C4-2B (cell line): Measurements from ENCODE around the gene ATXN2L.

Source experiments
- H3K27ac ChIP-seq: fragments of 450-650 bp; 2 replicates; pipeline ENCODE4 v1.5.1; 2017
- ZFX ChIP-seq: fragments of 450-650 bp; IDR thresholded peaks from 2 replicates; pipeline ENCODE4 v1.6.1; 2017
- TF ChIP-seq, protein P1 (sequence below): fragments of 450-650 bp; conservative IDR thresholded peaks from 2 replicates; pipeline ENCODE4 v1.5.1; 2017; ENCODE audit warnings: mild to moderate bottlenecking

Gene ATXN2L

DNA sequence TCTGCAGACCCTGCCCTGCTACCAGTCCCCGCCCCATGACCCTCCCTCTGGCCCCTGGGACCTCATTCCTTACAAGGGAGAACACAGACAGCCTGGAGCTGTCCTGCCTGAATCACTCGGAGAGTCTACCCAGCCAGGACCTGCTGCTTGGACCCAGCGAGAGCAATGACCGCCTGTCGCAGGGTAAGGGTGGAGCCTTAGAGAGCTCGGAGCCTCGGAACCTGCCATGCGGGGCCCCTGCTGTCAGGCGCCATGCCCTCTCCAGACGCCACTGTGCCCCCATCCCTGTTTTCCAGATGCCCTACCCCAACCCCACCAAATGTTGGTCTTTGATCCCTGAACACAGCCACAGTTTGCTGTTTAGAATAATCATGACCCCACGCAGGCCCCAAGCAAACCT, 46.4 kb downstream of the ATXN2L start:
- TF ChIP-seq ZFX, result no peak
- TF ChIP-seq, protein P1, sequence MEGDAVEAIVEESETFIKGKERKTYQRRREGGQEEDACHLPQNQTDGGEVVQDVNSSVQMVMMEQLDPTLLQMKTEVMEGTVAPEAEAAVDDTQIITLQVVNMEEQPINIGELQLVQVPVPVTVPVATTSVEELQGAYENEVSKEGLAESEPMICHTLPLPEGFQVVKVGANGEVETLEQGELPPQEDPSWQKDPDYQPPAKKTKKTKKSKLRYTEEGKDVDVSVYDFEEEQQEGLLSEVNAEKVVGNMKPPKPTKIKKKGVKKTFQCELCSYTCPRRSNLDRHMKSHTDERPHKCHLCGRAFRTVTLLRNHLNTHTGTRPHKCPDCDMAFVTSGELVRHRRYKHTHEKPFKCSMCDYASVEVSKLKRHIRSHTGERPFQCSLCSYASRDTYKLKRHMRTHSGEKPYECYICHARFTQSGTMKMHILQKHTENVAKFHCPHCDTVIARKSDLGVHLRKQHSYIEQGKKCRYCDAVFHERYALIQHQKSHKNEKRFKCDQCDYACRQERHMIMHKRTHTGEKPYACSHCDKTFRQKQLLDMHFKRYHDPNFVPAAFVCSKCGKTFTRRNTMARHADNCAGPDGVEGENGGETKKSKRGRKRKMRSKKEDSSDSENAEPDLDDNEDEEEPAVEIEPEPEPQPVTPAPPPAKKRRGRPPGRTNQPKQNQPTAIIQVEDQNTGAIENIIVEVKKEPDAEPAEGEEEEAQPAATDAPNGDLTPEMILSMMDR, result no peak
- no peak overlapping the region for H3K27ac ChIP-seq

DNA sequence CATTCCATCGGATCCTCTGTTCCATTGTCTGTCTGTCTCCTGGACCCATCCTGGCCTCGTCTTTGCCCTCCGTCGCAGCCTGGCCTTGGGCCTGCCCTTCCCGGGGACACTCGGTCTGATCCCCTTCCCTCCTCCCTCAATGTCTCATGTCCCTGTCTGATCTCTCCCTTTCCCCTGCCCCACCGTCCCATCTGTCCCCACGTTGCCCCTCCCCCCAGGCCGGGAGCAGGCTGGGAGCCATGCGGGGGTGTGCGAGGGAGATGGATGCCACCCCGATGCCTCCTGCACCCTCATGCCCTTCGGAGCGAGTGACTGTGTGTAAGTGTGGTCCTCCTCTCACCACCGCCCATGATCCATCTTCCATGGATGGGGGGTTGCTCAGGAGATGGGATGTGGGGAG, 50.2 kb downstream of the ATXN2L start:
- no peak for TF ChIP-seq ZFX
- TF ChIP-seq, protein P1, result no peak
- no peak overlapping the region for H3K27ac ChIP-seq

DNA sequence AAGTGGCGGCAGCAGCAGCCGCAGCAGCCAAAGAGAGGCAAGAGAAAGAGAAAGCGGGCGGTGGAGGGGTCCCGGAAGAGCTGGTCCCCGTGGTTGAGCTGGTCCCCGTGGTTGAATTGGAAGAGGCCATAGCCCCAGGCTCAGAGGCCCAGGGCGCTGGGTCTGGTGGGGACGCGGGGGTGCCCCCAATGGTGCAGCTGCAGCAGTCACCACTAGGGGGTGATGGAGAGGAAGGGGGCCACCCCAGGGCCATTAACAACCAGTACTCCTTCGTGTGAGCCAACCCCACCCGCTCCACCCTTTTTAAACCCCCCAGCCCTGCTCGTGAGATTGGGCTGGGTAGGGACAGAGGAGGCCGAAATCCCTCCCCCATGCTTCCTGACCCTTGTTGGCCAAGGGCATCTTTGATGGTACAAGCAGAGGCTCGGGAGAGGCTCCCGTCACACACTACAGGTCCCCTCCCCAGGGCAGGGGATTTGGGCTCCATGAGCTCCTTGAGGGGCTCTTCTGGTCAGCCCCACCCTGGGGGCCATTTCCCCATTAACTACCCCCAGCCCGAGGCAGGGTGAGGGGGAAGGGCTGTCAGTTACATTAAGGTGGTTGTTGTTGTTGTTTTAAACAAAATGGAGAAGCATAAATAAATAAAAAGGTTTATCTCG, 50.9 kb downstream of the ATXN2L start:
- TF ChIP-seq ZFX, result no peak
- TF ChIP-seq, protein P1, result peak; percentile 80
- H3K27ac ChIP-seq, result no peak overlapping the region

DNA sequence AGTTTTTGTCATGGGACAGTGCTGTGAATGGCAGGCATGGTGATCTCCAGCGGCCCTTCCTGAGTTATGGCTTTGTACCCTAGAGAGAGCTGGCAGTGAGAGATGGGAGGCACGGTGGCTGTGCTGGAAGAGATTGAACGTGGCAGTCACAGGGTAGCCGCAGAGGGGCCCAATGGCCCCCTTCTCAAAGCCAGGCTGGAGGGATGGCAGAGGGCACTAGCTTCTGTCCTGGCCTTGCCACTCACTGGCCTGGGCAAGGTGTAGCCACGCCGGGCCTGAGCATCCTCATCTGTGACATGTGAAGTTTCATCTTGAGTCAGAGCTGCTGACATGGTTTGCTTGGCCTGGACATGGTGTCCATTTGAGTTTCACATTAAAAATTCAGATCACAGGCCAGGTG, 51.6 kb downstream of the ATXN2L start:
- H3K27ac ChIP-seq, result no peak overlapping the region
- TF ChIP-seq, protein P1, result no peak
- TF ChIP-seq ZFX, result no peak

DNA sequence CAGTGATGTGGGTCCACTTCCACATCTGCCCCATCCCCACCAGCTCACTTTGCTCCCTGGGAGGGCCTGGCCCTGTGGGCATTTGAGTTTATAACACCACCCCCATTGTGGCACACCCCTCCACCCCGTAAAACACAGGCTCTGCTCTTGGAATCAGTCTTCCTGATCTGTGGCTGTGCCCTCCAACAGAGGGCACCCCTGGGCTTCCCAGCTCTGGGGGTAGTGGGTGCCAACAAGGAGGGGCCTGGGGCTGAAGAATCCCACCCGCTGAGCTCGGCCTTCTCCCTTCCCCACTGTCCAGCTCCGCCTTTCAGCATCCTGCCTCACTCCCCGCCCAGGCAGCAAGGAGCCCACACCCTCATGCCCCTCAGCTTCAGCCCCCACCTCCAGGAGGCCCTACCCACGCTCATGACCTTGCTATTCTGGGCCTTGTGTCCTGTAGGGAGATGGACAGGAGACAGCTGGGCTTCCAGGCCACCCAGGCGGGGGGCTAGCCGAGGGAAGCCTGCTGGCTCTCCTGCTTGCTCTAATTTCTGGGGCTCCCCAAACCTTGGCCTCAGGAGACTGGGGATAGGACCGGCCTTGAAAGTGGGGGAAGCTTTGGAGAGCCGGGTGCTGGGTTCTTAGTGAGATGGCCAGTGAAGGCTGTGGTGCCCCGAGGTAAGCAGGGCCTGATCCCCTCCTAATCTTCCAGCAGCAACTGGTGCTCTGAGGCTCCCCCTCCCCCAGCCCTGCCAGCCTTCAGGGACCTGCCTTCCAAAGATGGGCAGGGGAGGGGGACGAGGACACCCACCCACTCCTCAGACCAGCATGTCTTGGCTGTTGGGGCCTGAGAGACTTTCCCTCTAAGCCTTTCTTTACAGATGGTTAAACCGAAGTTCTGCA, 52.6 kb downstream of the ATXN2L start:
- H3K27ac ChIP-seq, result no peak overlapping the region

DNA sequence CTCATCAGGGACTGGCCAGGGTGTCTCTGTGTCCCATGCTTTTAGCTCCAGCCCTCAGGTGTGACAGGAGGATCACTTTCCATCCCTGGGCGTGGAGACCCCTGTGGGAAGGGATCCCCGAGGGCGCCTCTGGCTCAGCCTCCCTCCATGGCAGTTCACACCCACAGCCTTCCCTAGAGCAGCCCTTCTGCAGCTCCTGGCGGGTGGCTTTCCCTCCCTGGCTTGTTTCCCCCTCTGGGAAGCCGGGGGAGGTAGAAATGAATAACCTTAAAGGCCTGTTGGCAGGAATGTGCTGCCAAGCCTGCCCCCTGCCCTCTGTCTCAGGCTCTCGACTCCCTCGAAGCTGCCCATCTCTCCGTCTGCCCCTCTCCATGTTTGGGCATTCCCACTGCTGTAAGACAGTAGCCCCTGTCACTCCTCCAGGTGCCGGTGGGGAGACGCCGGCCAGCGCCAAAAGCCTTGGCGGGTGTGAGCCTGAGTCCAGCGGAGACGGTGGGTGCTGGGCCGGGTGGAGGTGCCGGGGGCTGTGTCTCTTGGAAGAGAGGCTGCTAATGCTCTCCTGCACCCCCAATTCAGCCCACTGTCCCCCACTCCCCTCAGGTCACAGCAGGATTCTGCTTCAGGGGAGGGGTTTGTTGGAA, 53.3 kb downstream of the ATXN2L start:
- TF ChIP-seq, protein P1, result no peak
- TF ChIP-seq ZFX, result no peak
- no peak overlapping the region for H3K27ac ChIP-seq

More for the DNA sequence above, 52.6 kb downstream of the ATXN2L start:
- TF ChIP-seq, protein P1, result no peak
- TF ChIP-seq ZFX, result no peak
